H1 (cell line): ENCODE measurements around the gene ANKIB1.

Experiments used
- CTCF ChIP-seq, 3 experiments: IDR thresholded peaks; 1 replicate in 2 of 3; 2 replicates in 1 of 3; pipeline versions ENCODE4 v1.5.1 to v1.6.1; 2011; ENCODE audit warnings: low read length in 3 of 3, mild to moderate bottlenecking in 3 of 3, inconsistent platforms in 2 of 3, low read depth in 1 of 3, moderate library complexity in 1 of 3; ENCODE audit not compliant: insufficient read depth in 1 of 3; ENCODE audit errors: control extremely low read depth in 1 of 3
- EZH2 ChIP-seq: fragments of 200-600 bp; sonication (generic); IDR thresholded peaks from 2 replicates; pipeline ENCODE4 v1.7.1; 2012; ENCODE audit warnings: low read depth, mild to moderate bottlenecking, moderate library complexity, low read length, inconsistent platforms; ENCODE audit not compliant: severe bottlenecking
- JUND ChIP-seq: IDR thresholded peaks from 2 replicates; pipeline ENCODE4 v1.6.1; 2011; ENCODE audit warnings: mild to moderate bottlenecking, improper control_type of control experiment, low read length
- MAX ChIP-seq: IDR thresholded peaks from 2 replicates; pipeline ENCODE4 v1.6.1; 2012; ENCODE audit warnings: inconsistent platforms
- POLR2AphosphoS5 ChIP-seq: IDR thresholded peaks from 2 replicates; pipeline ENCODE4 v1.6.1; 2011; ENCODE audit warnings: low read depth, low read length
- RAD21 ChIP-seq, 2 experiments: IDR thresholded peaks in 1 of 2; conservative IDR thresholded peaks in 1 of 2; 2 replicates each; pipeline ENCODE4 v1.6.1; 2011; ENCODE audit warnings: low read depth in 2 of 2, low read length in 2 of 2, improper control_type of control experiment in 1 of 2, inconsistent platforms in 1 of 2, mild to moderate bottlenecking in 1 of 2, moderate library complexity in 1 of 2
- SIRT6 ChIP-seq: IDR thresholded peaks from one replicate; pipeline ENCODE4 v1.7.1; 2012; ENCODE audit warnings: low read length, inconsistent platforms
- TAF7 ChIP-seq: optimal IDR thresholded peaks from 2 replicates; pipeline ENCODE3; 2011; ENCODE audit warnings: low read depth, mild to moderate bottlenecking, inconsistent platforms, low read length, moderate library complexity, borderline replicate concordance
- TBP ChIP-seq: IDR thresholded peaks from 2 replicates; pipeline ENCODE4 v1.6.1; 2011; ENCODE audit warnings: low read depth, low read length, improper control_type of control experiment
- YY1 ChIP-seq: IDR thresholded peaks from 2 replicates; pipeline ENCODE4 v1.6.1; 2011; ENCODE audit warnings: low read depth, mild to moderate bottlenecking, low read length

DNA sequence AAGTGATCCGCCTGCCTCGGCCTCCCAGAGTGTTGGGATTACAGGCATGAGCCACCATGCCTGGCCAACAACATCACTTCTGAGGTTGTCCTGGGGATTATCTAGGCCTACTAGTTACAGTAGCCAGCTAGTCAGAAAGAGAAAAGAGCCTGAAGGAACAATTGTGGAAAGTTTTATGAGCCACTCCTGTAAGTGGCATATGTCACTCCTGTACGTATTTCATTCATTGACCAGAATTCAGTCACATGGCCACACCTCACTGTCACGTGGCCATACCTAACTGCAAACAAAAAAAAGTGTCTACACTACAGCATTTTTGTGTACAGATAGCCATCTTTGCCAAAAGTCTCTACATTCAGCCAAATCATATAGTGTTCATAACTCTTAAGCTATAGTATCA lies 85.7 kb downstream of the ANKIB1 start:
- TF ChIP-seq CTCF (IDR thresholded peaks at IDR 0.05; ENCODE audit: control extremely low read depth in 1 of 3, insufficient read depth in 1 of 3, low read depth in 1 of 3, low read length in 3 of 3) (no peak), TAF7 (no peak), JUND (no peak), MAX (no peak), SIRT6 (no peak), EZH2 (no peak), TBP (no peak), RAD21 (IDR thresholded peaks at IDR 0.05 in 1 of 2, conservative IDR thresholded peaks at IDR 0.05 in 1 of 2; ENCODE audit: low read depth in 2 of 2, low read length in 2 of 2) (no peak), POLR2AphosphoS5 (no peak), YY1 (no peak)
